GM12875 (cell line): Measurements from ENCODE around the gene CBX5.

Source experiments
- H3K4me3 ChIP-seq: one replicate; pipeline ENCODE4 v1.5.1; 2011; ENCODE audit warnings: low read depth, low read length, control low read depth
- TF ChIP-seq, protein P1 (sequence below): IDR thresholded peaks from 2 replicates; pipeline ENCODE4 v1.5.1; 2011; ENCODE audit warnings: low read depth, mild to moderate bottlenecking, control low read depth, inconsistent platforms, low read length, moderate library complexity, borderline replicate concordance; ENCODE audit not compliant: insufficient read depth

Gene CBX5

DNA sequence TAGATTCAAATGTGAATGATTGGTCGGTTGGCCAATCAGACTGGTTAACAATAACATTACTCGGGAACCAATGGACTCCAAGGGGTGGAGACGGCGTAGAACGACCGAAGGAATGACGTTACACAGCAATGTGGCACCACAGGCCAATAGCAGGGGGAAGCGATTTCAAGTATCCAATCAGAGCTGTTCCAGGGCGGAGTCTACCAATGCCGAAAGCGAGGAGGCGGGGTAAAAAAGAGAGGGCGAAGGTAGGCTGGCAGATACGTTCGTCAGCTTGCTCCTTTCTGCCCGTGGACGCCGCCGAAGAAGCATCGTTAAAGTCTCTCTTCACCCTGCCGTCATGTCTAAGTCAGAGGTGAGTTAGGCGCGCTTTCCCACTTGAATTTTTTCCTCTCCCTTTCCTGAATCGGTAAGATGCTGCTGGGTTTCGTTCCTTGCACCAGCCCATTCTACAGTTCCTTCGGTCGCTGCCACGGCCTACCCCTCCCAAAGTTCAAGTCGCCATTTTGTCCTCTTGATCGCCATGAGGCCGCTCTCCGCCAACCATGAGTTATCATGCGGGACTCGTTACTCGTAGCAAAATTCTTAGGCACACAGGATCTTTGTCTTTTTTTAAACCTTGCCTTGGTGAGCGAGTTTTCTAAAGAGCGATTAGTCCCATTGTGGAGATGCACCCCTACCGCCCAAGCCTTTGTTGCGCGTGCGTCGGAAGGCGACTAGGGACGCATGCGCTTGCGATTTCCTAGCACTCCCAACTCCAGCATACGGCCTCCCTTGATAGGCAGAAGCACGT is 742 bp upstream of the CBX5 start, which contains the start of gene HNRNPA1:
Gene HNRNPA1, plus strand, starts transcription at position 259 of the 793 bp plus-strand sequence. Its CDS starts 82 bp downstream, at position 341.
- TF ChIP-seq, protein P1, sequence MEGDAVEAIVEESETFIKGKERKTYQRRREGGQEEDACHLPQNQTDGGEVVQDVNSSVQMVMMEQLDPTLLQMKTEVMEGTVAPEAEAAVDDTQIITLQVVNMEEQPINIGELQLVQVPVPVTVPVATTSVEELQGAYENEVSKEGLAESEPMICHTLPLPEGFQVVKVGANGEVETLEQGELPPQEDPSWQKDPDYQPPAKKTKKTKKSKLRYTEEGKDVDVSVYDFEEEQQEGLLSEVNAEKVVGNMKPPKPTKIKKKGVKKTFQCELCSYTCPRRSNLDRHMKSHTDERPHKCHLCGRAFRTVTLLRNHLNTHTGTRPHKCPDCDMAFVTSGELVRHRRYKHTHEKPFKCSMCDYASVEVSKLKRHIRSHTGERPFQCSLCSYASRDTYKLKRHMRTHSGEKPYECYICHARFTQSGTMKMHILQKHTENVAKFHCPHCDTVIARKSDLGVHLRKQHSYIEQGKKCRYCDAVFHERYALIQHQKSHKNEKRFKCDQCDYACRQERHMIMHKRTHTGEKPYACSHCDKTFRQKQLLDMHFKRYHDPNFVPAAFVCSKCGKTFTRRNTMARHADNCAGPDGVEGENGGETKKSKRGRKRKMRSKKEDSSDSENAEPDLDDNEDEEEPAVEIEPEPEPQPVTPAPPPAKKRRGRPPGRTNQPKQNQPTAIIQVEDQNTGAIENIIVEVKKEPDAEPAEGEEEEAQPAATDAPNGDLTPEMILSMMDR, result no peak
- H3K4me3 ChIP-seq, result peak within 1 kb of the TSS; percentile 83

DNA sequence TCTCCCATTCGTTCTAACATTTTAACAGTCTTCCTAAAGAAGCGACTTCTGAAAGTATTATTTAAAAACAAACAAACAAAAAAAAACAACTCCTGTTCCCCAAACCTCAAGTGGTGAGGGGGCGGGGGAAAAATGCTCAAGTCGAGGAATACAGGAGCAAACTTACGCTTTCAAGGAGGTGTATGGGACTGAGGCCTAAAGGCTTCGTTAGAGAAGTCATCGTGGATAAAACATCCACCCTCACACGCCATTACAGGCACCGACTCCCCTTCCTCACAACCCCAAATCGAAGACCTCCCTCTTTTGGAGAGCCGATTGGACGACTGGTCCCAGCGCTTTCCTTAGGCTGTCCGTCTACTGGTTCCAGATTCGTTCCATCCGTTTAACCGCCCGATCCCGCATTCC is 693 bp downstream of the CBX5 start:
- H3K4me3 ChIP-seq, result peak overlapping the region; percentile 70
- TF ChIP-seq, protein P1, result no peak

DNA sequence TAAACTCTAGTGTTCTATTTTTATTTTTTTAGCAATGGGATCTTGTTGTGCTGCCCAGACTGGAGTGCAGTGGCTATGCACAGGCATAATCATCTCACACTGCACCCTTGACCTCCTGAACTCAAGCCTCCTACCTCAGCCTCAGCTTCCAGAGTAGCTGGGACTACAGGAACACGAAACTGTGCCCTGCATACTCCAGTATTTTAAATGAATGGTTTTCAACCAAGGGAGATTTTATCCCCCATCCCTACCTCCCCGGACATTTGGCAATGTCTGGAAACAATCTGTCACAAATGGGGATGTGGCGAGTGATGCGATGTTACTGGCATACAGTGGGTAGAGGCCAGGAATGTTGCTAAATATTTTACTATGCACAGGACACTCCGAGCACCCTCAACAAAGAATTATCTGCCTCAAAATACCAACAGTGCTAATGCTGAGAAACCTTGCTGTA is 2.1 kb downstream of the CBX5 start:
- TF ChIP-seq, protein P1, result no peak
- H3K4me3 ChIP-seq, result peak overlapping the region; percentile 70

DNA sequence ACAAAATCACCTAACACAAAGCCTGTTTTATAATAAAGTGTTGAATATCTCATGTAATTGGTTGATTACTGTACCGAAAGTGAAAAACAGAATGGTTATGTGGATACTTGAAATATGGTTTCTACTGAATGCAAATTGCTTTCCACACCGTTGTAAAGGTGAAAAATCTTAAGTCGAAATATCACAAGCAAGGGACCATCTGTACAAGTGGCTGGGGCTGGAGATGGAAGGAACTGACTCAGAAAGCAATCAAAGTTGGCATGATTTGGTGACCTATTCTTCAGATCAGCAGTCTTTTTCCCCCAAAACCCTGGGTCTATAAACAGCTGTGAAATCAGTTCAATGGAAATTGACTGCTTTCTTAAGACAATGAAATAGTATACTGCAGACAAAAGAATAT is 3.6 kb downstream of the CBX5 start:
- H3K4me3 ChIP-seq, result no peak overlapping the region

DNA sequence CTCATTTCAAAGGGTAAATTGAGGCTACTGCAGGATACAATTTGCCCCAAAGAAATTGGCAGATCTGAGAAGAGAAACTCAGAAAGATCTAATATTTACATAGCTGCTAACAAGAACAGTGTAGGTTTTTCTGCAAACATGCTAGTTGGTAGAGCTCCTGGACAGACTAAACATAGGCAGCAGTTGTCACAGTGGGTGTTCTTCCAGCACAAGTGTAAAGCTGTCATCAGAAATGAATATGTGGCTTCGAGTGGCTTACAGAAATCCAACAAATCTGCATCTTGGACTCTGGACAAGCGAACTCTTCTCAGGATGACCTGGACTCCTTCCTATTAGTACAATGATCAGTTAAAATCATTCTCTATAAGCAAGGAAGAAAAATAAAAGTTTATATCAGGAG is 5.9 kb downstream of the CBX5 start:
- TF ChIP-seq, protein P1, result no peak
- H3K4me3 ChIP-seq, result no peak overlapping the region

More for the DNA sequence above, 3.6 kb downstream of the CBX5 start:
- TF ChIP-seq, protein P1, result no peak

DNA sequence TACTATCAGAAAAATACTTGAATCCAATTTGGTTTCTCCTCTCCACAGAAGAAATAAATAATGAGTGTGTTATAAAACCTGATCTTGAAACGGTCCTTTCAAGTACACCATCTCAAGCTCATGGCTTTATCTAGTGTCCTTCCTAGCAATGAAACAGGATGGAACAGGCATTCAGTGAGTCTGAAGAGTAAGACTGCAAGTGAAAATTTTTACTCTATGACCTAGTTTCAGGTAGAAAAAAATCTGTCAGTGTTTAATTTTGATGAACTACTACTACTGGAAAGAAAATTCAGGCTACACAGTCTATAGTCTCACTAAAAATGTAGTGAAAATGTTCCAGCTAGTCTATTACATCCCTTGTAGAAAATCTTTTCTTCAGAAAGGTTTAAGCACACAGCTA is 7.7 kb downstream of the CBX5 start:
- TF ChIP-seq, protein P1, result no peak
- H3K4me3 ChIP-seq, result no peak overlapping the region

DNA sequence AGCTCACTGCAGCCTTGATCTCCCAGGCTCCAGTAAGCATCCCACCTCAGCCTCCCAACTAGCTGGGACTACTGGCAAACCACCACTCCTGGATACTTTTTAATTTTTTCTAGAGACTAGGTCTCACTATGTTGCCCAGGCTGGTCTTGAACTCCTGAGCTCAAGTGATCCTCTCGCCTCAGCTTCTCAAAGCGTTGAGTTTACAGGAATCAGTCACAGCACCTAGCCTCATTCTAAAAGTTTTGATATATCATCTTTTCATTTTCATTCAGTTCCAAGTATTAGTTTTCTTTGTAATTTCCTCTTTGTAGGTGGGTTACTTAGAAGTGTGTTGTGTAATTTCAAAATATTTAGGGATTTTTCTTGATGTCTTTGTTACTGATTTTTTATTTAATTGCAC is 9.6 kb downstream of the CBX5 start:
- TF ChIP-seq, protein P1, result no peak
- no peak overlapping the region for H3K4me3 ChIP-seq
